Endothelial cell of umbilical vein (primary cell): ENCODE measurements around the gene GGACT.

Source experiments
- EZH2 ChIP-seq: IDR thresholded peaks from 2 replicates; pipeline ENCODE4 v1.6.1; 2012; ENCODE audit warnings: borderline replicate concordance, low read depth, mild to moderate bottlenecking, moderate library complexity, low read length, inconsistent platforms; ENCODE audit not compliant: severe bottlenecking
- POLR2A ChIP-seq: IDR thresholded peaks from 2 replicates; pipeline ENCODE4 v1.6.1; 2012; ENCODE audit warnings: low read depth, mild to moderate bottlenecking, control low read depth, low read length
- POLR2AphosphoS5 ChIP-seq: IDR thresholded peaks from 2 replicates; pipeline ENCODE4 v1.6.1; 2012; ENCODE audit warnings: low read depth, mild to moderate bottlenecking, control low read depth, low read length, moderate library complexity; ENCODE audit not compliant: insufficient read depth
- TF ChIP-seq, protein P1 (sequence below), 2 donors: IDR thresholded peaks; 1 replicate in 1 of 2; 2 replicates in 1 of 2; pipeline ENCODE4 v1.5.1; 2011; ENCODE audit warnings: low read length in 2 of 2, mild to moderate bottlenecking in 2 of 2, moderate library complexity in 2 of 2, control low read depth in 1 of 2, inconsistent platforms in 1 of 2, low read depth in 1 of 2; ENCODE audit not compliant: insufficient read depth in 1 of 2; ENCODE audit errors: extremely low read depth in 1 of 2
- TF ChIP-seq, protein P2 (sequence below): IDR thresholded peaks from 2 replicates; pipeline ENCODE4 v1.6.1; 2011; ENCODE audit not compliant: insufficient read depth, insufficient read length

DNA sequence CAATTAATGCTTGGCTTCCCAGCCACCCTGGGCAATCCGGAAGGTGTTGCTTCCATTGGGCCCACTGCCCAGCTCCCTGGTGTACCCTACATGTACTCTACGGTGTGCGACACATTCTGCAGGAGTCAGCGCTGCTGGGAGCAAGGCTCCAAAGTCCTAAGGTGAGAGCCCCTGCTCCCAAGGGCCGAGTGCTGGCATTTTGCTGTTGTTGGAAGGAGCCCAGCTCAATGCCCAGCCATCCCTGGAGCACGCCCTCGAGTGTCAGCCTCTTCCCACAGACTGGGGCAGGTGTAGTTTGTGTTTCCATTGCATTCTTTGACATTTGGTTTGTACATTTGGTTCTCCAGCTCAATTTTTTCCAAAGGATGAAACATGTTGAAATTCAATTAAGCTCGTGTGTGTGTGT is 64.6 kb downstream of the GGACT start:
- TF ChIP-seq, protein P1, sequence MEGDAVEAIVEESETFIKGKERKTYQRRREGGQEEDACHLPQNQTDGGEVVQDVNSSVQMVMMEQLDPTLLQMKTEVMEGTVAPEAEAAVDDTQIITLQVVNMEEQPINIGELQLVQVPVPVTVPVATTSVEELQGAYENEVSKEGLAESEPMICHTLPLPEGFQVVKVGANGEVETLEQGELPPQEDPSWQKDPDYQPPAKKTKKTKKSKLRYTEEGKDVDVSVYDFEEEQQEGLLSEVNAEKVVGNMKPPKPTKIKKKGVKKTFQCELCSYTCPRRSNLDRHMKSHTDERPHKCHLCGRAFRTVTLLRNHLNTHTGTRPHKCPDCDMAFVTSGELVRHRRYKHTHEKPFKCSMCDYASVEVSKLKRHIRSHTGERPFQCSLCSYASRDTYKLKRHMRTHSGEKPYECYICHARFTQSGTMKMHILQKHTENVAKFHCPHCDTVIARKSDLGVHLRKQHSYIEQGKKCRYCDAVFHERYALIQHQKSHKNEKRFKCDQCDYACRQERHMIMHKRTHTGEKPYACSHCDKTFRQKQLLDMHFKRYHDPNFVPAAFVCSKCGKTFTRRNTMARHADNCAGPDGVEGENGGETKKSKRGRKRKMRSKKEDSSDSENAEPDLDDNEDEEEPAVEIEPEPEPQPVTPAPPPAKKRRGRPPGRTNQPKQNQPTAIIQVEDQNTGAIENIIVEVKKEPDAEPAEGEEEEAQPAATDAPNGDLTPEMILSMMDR (IDR thresholded peaks at IDR 0.05; ENCODE audit: extremely low read depth in 1 of 2, insufficient read depth in 1 of 2, low read depth in 1 of 2, low read length in 2 of 2): no peak
- TF ChIP-seq EZH2 (no peak), POLR2A (no peak), POLR2AphosphoS5 (no peak)
- TF ChIP-seq, protein P2, sequence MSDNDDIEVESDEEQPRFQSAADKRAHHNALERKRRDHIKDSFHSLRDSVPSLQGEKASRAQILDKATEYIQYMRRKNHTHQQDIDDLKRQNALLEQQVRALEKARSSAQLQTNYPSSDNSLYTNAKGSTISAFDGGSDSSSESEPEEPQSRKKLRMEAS: no peak
